ENCODE results near the gene RASD2. TPM values are rescaled to one million over a fixed set of nuclear protein-coding genes. Genes with fewer than 3 reads are reported as not detected.
A peak's percentile ranks its signal among the peaks of the same experiment; 100 is the strongest.

The RASD2 gene
- total RNA-seq, 1 experiment from 2014 or later, result 2.4 TPM

- peak; percentile 56 for DNase-seq (ENCODE audit: low read depth)
Measured at GRCh38 chr22:35582861-35583670, 42.4 kb downstream of the RASD2 start.

- peak; percentile 32 for DNase-seq (ENCODE audit: low read depth)
Measured at GRCh38 chr22:35586771-35587170, 46.1 kb downstream of the RASD2 start.

DNA sequence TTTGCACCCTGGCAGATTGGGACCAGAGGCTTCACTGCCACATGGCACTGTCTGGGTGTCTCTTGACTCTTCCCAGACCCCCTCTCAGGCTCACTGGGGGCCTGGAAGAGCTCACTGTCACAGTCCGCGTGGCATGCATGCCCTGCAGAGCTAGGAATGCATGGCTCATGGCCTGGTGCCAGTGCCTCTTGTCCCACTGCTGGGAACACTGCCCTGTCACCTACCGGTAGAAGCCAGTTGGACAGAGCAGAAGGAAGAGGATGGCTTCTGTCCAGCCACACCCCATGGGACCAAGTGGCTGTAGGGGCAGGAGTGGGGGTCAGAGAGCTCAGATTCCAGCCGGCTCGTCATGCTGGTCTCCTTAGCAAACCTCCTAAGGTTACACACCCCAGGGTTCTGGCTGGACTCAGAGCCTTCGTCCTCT lies 46.8 kb downstream of the RASD2 start:
- peak; percentile 53 for DNase-seq (ENCODE audit: low read depth)

GRCh38 chr22:35587896-35588295 lies 47.3 kb downstream of the RASD2 start:
- DNase-seq (ENCODE audit: low read depth), result no peak

DNA sequence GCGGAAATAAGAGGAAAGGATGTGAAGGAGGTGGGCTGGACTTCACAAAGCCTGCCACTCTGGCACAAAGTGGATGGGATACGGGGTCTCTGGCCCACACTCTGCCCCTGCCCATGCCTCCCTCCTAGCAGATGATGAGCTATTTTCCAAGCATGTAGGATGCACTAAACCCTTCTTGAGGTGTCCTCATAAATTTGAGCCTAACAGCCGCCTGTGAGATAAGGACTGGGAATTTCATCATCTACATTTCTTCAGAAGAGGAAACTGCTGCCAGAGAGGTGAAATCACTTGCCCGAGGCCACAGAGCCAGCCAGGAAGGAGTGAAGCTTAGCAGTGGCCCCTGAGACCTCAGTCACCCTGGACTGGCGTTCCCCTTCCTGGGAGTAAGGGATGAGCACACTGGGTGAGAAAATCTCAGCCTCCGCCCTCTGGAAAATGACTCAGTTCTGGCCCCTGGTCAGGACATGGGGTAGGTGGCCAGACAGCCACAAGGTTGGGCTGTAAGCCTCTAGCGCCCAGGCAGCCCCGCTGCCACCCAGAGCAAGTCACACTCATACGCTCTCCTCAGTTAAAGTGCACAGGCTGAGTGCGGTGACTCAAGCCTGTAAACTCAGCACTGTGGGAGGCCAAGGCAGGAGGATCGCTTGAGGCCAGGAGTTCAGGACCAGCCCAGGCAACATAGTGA lies 48.6 kb downstream of the RASD2 start:
- peak; percentile 99 for DNase-seq (ENCODE audit: low read depth)

GRCh38 chr22:35589756-35590093 lies 49.1 kb downstream of the RASD2 start:
- DNase-seq (ENCODE audit: low read depth), result no peak

DNA sequence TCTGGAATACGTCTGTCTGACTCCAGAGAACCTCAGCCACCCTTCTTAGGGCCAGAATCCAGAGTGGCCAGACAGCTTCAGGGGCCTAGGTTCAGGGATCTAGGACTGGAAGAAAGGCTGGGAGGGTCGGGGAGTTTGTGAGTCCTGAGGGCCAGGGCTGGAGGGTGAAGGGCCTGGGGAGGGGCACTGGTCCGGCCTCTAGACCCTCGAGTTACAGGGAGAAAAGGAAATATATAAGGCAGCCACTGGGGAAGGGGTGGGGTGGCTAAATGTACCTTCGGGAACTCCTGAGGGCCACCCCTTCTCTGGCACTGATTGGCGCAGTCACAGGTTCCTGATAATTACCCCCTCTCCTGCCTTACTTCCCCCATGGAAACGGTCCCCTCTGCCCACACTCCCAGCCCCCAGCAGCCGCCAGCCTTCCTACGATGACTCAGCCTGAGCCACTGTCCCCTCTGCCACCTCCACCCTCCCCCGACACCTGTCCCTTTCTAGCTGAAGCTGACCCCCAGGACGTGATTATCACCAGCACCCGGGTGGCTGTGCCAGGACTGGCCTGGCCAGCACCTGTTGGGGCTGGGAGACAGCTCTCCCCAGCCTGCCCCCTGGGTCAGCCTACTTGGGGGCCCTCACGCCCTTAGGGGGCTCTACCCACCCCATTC lies 50.1 kb downstream of the RASD2 start:
- no peak for DNase-seq (ENCODE audit: low read depth)

DNA sequence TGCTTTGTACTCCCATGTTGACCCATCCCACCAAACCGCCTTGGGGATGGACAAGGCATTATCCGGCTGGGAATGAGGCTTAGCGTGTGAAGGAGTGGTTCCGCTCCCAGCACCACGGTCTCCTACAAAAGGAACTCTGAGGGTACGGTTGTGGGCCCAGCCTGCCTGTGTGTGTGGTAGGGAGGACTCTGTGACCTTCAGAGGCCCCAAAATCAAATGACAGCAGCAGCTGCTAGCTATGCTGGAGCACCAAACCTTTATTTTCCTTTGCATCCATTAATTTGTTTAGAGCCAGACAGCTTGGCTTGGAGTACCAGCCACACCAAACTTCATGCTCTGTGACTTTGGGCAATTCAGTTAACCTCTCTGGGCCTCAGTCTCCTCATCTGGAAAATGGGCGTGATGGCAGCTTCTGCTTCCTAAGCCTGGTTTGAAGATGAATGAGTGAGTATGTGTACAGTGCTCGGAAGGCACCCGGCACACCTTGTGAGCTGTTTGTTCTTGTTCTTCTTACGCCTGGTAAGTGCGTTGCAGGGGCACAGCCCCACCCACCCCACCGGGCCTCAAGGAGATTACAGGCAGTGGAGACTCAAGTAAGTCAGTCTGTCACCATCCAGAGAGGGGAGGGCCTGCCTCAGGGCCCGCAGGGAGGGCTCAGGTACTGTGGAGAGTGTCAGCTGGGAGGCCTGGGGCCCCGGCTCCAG lies 51.2 kb downstream of the RASD2 start:
- no peak for DNase-seq (ENCODE audit: low read depth)

GRCh38 chr22:35592418-35592967 lies 51.9 kb downstream of the RASD2 start:
- no peak for DNase-seq (ENCODE audit: low read depth)

- DNase-seq (ENCODE audit: low read depth), result no peak
Measured at GRCh38 chr22:35593071-35593890, 52.6 kb downstream of the RASD2 start.

GRCh38 chr22:35593891-35594470 lies 53.4 kb downstream of the RASD2 start:
- no peak for DNase-seq (ENCODE audit: low read depth)

- no peak for DNase-seq (ENCODE audit: low read depth)
Measured at GRCh38 chr22:35594686-35595085, 54.1 kb downstream of the RASD2 start.

- DNase-seq (ENCODE audit: low read depth), result no peak
Measured at GRCh38 chr22:35596821-35597220, 56.2 kb downstream of the RASD2 start.

DNA sequence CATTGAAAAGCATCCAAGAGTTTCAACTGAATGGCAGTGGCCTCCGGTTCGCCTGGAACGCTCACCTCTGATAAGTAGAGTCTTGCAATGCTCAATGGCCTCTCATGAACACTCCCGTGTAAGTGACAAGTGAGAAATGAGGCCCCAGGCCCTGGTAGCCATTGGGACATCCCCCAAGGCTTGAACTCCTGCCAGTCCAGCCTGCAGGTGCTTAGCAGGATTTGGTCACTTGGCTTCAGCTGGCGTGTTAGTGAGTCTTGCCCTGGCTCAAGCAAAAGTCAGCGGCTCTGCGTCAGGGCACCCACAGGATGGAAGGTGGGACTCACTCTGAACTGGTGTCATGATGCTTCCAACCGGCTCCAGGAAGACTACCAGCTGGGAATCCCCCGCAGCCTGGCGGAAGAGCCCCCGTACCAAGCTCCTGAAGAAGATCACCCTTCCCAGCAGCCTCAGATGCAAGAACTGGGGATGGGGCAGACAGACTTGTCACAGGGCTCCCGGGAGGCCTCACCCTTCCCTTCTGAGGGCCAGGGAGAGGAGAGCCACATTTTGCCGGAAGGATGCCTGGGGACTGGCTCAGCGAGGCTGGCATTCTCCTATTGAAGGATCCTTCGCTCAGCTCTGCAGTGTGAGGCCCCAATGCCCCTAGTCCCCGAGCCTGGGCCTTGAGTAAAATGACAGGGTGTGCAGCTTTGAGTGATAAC lies 57.2 kb downstream of the RASD2 start:
- peak; percentile 35 for DNase-seq (ENCODE audit: low read depth)

GRCh38 chr22:35598396-35598710 lies 57.7 kb downstream of the RASD2 start:
- no peak for DNase-seq (ENCODE audit: low read depth)

DNA sequence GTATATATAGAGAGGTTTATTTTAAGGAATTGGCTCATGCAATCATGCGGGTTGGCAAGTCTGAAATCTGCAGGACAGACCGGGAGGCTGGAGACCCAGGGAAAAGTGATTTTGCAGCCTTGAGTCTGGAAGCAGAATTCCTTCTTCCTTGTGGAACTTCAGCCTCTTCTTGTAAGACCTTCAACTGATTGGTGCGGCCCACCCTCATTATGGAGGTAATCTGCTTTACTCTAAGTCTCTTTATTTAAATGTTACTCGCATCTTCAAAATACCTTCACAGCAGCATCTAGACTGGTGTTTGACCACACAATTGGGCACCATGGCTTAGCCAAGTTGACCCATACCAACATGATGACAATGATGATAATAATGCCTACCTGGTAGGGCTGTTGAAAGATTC lies 58.7 kb downstream of the RASD2 start:
- no peak for DNase-seq (ENCODE audit: low read depth)

DNA sequence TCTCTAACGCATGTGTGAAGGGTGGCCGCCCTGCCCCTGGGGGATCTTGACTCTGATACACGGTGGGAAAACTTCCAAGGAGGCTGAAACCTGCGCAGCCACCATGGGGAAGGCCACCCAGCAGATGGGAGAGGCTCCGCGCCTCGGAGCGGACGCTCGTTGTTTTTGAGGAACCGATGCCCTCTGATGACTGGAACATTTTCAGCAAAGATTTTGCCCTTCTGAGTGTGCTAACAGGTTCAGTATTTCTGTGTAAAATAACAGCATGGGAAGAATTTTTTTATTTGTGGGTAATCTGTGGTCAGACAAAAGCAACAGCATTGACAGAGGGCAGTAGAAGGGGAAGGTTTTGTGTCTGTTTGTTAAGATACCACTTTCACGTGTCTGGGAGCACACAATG lies 59.8 kb downstream of the RASD2 start:
- no peak for DNase-seq (ENCODE audit: low read depth)

GRCh38 chr22:35601013-35601580 lies 60.5 kb downstream of the RASD2 start:
- no peak for DNase-seq (ENCODE audit: low read depth)

DNA sequence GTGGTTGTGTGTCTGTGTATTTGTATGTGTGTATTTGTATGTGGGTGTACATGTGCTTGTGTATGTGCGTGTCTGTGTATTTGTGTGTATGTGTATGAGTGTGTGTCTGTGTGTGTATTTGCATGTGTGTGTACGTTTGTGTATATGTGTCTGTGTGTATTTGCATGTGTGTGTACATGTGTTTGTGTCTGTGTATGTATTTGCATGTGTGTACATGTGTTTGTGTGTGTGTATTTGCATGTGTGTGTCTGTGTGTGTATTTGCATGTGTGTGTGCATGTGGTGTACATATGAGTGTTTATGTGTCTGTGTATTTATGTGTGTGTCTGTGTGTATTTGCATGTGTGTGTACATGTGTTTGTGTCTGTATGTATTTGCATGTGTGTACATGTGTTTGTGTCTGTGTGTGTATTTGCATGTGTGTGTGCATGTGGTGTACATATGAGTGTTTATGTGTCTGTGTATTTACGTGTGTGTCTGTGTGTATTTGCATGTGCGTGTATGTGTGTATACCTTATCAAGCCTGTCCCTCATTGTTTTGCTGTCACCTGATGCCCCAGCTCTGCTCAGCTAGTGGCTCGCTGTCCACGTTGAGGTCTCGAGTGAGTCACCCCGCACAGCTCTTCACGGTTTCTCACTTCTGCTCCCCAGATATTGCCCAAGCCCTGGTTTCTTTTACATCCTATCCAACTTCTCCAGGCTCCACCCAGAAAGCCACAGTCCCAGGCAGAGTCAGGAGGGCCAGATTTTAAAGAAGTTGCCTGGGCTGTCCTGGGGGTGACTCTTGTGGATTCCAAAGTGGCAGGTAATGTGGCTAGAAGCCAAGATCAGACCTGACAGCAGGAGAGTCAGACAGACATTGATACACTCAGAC lies 61.3 kb downstream of the RASD2 start:
- peak; percentile 90 for DNase-seq (ENCODE audit: low read depth)

All from M059J (cell line).